Uterus (tissue), 4 donors: ENCODE measurements around the gene SLC23A2. TPM values are rescaled to one million over a fixed set of nuclear protein-coding genes. Genes with fewer than 3 reads are reported as not detected.
A peak's percentile ranks its signal among the peaks of the same experiment; 100 is the strongest.

Source experiments
- DNase-seq, 2 donors: peaks; one replicate each; pipeline ENCODE4 v3.0.0-alpha.2; 2019 to 2020
- H3K27ac ChIP-seq, 2 donors: fragments of 200-600 bp; sonication (generic); 1 replicate in 1 of 2; 2 replicates in 1 of 2; pipeline ENCODE4 v1.5.1; 2016 to 2018
- H3K27me3 ChIP-seq, 2 donors: fragments of 200-600 bp; sonication (generic); one replicate each; pipeline ENCODE4 v1.5.1; 2018 to 2019; ENCODE audit warnings: control low read depth in 1 of 2
- H3K36me3 ChIP-seq, 2 donors: fragments of 200-600 bp; sonication (generic); one replicate each; pipeline ENCODE4 v1.5.1; 2019; ENCODE audit warnings: control low read depth in 1 of 2
- H3K4me1 ChIP-seq, 2 donors: fragments of 200-600 bp; sonication (generic); one replicate each; pipeline ENCODE4 v1.5.1; 2018 to 2019; ENCODE audit warnings: control low read depth in 1 of 2
- H3K4me3 ChIP-seq, 2 donors: fragments of 200-600 bp; sonication (generic); 1 replicate in 1 of 2; 2 replicates in 1 of 2; pipeline ENCODE4 v1.5.1; 2018 to 2019; ENCODE audit warnings: mild to moderate bottlenecking in 1 of 2
- H3K9me3 ChIP-seq, 2 donors: fragments of 200-600 bp; sonication (generic); one replicate each; pipeline ENCODE4 v1.5.1; 2019; ENCODE audit warnings: control low read depth in 1 of 2
- CTCF ChIP-seq, 4 experiments: fragments of 200-600 bp in 2 of 4; fragments of 450-650 bp in 2 of 4; sonication (generic) in 2 of 4; IDR thresholded peaks; one replicate each; pipeline ENCODE4 v1.5.1; 2016 to 2019; ENCODE audit warnings: antibody characterized with exemption in 4 of 4, mild to moderate bottlenecking in 2 of 4, moderate library complexity in 1 of 4
- POLR2A ChIP-seq, 2 donors: fragments of 450-650 bp; IDR thresholded peaks; one replicate each; pipeline ENCODE4 v1.6.1; 2016; ENCODE audit warnings: antibody characterized with exemption in 2 of 2, mild to moderate bottlenecking in 1 of 2, moderate library complexity in 1 of 2
- intact Hi-C: fragments of 100-400 bp; cut with DNase I; formaldehyde crosslinking; loops from one replicate; pipeline ENCODE4 v1.15.1; 2023; ENCODE audit warnings: low total_unique reads
- total RNA-seq, 4 donors: library from RNA; depleted of rRNA in 3 of 4; stranded (reverse); fragments of >200 nt in 3 of 4; gene quantifications; one replicate each; pipeline versions ENCODE4 v1.1.0 to v1.2.4, GENCODE V29; 2014 to 2023
- donor health status: DM: yes; HTN: yes; CAD: no.

SLC23A2 gene
- total RNA-seq, 4 donors from 2014 or later: 6.2 to 41.4 (median 26.6) TPM

- DNase-seq: no peak
- Histone ChIP-seq H3K27me3 (no peaks in the 10 kb centered on the region), H3K36me3 (no peaks in the 10 kb centered on the region), H3K4me1 (no peaks in the 10 kb centered on the region), H3K4me3 (peak overlapping the region in 1 of 2 donors; percentile 92), H3K27ac (no peak overlapping the region), H3K9me3 (no peaks in the 10 kb centered on the region)
- intact Hi-C loops: no loop called here
- TF ChIP-seq CTCF (IDR thresholded peaks at IDR 0.05): no peak
- TF ChIP-seq POLR2A (IDR thresholded peaks at IDR 0.05): no peak
Observed at GRCh38 chr20:4999788-5000187, 1.5 kb downstream of the SLC23A2 start.

- intact Hi-C loops: no loop called here
- Histone ChIP-seq H3K36me3 (no peaks in the 10 kb centered on the region), H3K27ac (no peak overlapping the region), H3K4me1 (no peaks in the 10 kb centered on the region), H3K27me3 (no peaks in the 10 kb centered on the region), H3K9me3 (no peaks in the 10 kb centered on the region), H3K4me3 (no peak overlapping the region)
- no peak for DNase-seq
- TF ChIP-seq CTCF (IDR thresholded peaks at IDR 0.05) (no peak), POLR2A (IDR thresholded peaks at IDR 0.05) (no peak)
Observed at GRCh38 chr20:4998160-4998651, 3.1 kb downstream of the SLC23A2 start.

GRCh38 chr20:4997222-4997621, 4.1 kb downstream of the SLC23A2 start:
- H3K27me3 ChIP-seq: no peaks in the 10 kb centered on the region
- no peaks in the 10 kb centered on the region for H3K4me1 ChIP-seq
- no peaks in the 10 kb centered on the region for H3K36me3 ChIP-seq
- no peak overlapping the region for H3K27ac ChIP-seq
- H3K9me3 ChIP-seq: no peaks in the 10 kb centered on the region
- no peak for TF ChIP-seq POLR2A (IDR thresholded peaks at IDR 0.05)
- no peak for TF ChIP-seq CTCF (IDR thresholded peaks at IDR 0.05)
- intact Hi-C loops: no loop called here
- no peak for DNase-seq
- H3K4me3 ChIP-seq: no peak overlapping the region

- TF ChIP-seq CTCF (IDR thresholded peaks at IDR 0.05) (no peak), POLR2A (IDR thresholded peaks at IDR 0.05) (no peak)
- DNase-seq: no peak
- Histone ChIP-seq H3K36me3 (no peaks in the 10 kb centered on the region), H3K9me3 (no peaks in the 10 kb centered on the region), H3K27me3 (no peaks in the 10 kb centered on the region), H3K27ac (no peak overlapping the region), H3K4me3 (no peak overlapping the region), H3K4me1 (no peaks in the 10 kb centered on the region)
- intact Hi-C loops: no loop called here
Observed at GRCh38 chr20:4989570-4989969, 11.7 kb downstream of the SLC23A2 start.

GRCh38 chr20:4987130-4987529, 14.2 kb downstream of the SLC23A2 start:
- H3K36me3 ChIP-seq: no peaks in the 10 kb centered on the region
- no peak overlapping the region for H3K4me3 ChIP-seq
- no peak overlapping the region for H3K27ac ChIP-seq
- H3K4me1 ChIP-seq: no peaks in the 10 kb centered on the region
- H3K27me3 ChIP-seq: no peaks in the 10 kb centered on the region
- intact Hi-C loops: no loop called here
- H3K9me3 ChIP-seq: no peaks in the 10 kb centered on the region
- no peak for TF ChIP-seq CTCF (IDR thresholded peaks at IDR 0.05)
- no peak for DNase-seq
